ENCODE data around the gene MDM4.

The MDM4 gene

DNA sequence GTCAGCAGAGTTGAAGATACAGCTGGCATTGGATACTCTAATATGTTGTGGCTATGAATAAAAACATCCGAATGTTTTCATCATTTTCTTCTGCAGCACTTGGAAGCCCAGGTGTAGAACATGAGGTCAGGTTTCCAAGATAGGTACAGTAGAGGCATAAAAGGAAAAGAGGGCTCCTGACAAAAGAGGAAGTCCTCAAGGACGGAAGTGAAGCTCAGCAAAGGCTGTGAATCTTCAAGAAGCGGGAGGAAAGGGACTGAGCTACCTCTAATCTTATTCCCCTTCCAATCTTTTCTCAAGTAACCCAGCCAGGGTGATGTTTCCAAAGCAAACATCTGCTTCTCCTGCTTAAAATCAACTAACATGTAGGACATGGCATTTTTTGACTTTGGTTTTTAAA, 17.2 kb upstream of the MDM4 start:
- Histone ChIP-seq H2AFZ (ENCODE audit: low read length) (no peak overlapping the region), H3K27me3 (replicated peaks; ENCODE audit: insufficient read depth, low read length) (no peaks in the 10 kb centered on the region), H3F3A (ENCODE audit: insufficient read depth, low read length) (peaks cover 16% of the 10 kb centered on the region), H3K4me3 (ENCODE audit: low read length) (no peak overlapping the region), H3K4me2 (ENCODE audit: low read depth, low read length) (no peak overlapping the region), H3K36me3 (replicated peaks; ENCODE audit: insufficient read depth, low read length) (no peaks in the 10 kb centered on the region), H3K4me1 (ENCODE audit: low read length) (peaks cover 5% of the 10 kb centered on the region; the same call in 1 of the 2 replicates), H3K79me2 (ENCODE audit: low read length) (no peaks in the 10 kb centered on the region), H3K9me3 (replicated peaks; ENCODE audit: insufficient read depth, low read length) (no peaks in the 10 kb centered on the region), H3K9me2 (replicated peaks; ENCODE audit: insufficient read depth, low read length) (no peaks in the 10 kb centered on the region), H3K27ac (ENCODE audit: low read length) (no peak overlapping the region), H4K20me1 (ENCODE audit: insufficient read depth, low read length) (no peaks in the 10 kb centered on the region), H3K9ac (ENCODE audit: low read length) (no peak overlapping the region)
- DNase-seq, result no peak
- TF ChIP-seq EZH2phosphoT487 (IDR thresholded peaks at IDR 0.05; ENCODE audit: low read length), result no peak
- TF ChIP-seq, protein P1, sequence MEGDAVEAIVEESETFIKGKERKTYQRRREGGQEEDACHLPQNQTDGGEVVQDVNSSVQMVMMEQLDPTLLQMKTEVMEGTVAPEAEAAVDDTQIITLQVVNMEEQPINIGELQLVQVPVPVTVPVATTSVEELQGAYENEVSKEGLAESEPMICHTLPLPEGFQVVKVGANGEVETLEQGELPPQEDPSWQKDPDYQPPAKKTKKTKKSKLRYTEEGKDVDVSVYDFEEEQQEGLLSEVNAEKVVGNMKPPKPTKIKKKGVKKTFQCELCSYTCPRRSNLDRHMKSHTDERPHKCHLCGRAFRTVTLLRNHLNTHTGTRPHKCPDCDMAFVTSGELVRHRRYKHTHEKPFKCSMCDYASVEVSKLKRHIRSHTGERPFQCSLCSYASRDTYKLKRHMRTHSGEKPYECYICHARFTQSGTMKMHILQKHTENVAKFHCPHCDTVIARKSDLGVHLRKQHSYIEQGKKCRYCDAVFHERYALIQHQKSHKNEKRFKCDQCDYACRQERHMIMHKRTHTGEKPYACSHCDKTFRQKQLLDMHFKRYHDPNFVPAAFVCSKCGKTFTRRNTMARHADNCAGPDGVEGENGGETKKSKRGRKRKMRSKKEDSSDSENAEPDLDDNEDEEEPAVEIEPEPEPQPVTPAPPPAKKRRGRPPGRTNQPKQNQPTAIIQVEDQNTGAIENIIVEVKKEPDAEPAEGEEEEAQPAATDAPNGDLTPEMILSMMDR (IDR thresholded peaks at IDR 0.05; ENCODE audit: low read length), result no peak
- TF ChIP-seq EZH2 (optimal IDR thresholded peaks at IDR 0.05; ENCODE audit: low read depth, low read length), result no peak

DNA sequence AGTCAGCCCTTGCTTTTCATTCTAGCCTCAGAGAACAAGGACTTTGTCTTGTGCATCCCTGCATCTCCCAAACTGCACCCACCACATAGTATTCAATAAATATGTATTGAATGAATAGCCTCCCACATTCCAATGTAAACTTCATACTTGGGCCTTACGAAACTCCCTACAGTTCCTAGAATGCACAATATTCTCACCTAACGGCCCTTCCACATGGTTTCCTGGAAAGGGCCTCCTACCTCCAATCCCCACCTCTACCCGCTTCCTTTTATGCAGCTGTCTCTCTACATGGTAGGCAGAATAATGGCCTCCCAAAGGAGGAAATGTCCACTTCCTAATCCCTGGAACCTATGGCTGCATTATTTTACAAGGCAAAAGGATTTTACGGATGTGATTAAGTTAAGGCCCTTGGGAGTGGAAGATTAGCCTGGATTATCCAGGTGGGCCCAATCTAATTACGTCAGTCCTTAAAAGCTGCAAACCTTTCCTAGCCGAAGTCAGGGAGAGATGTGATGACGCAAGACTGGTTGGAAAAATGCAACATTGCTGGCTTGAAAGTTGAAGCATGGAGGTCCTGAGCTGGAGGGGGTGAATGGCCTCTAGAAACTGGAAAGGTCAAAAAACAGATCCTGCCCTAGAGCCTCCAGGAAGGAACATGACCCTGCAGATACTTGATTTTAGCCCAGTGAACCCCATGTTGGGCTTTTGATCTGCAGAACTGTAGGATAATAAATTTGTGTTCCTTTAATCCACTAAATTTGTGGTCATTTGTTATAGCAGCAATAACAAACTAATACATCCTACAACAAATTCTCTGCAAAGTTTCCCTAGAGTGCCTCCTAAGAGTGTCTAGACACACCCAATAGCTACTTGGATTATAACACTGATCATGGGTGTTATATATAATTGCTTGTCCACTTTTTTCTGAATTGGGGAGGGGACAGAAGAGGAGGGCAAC, 16.4 kb upstream of the MDM4 start:
- Histone ChIP-seq H4K20me1 (ENCODE audit: insufficient read depth, low read length) (no peaks in the 10 kb centered on the region), H3K9ac (ENCODE audit: low read length) (no peak overlapping the region), H3F3A (ENCODE audit: insufficient read depth, low read length) (peaks cover 10% of the 10 kb centered on the region), H3K36me3 (replicated peaks; ENCODE audit: insufficient read depth, low read length) (no peaks in the 10 kb centered on the region), H3K4me2 (ENCODE audit: low read depth, low read length) (no peak overlapping the region), H3K4me3 (ENCODE audit: low read length) (no peak overlapping the region), H3K9me3 (replicated peaks; ENCODE audit: insufficient read depth, low read length) (no peaks in the 10 kb centered on the region), H2AFZ (ENCODE audit: low read length) (no peak overlapping the region), H3K27me3 (replicated peaks; ENCODE audit: insufficient read depth, low read length) (no peaks in the 10 kb centered on the region), H3K4me1 (ENCODE audit: low read length) (peaks cover 5% of the 10 kb centered on the region; the same call in 1 of the 2 replicates), H3K9me2 (replicated peaks; ENCODE audit: insufficient read depth, low read length) (no peaks in the 10 kb centered on the region), H3K79me2 (ENCODE audit: low read length) (no peaks in the 10 kb centered on the region), H3K27ac (ENCODE audit: low read length) (no peak overlapping the region)
- TF ChIP-seq, protein P1 (IDR thresholded peaks at IDR 0.05; ENCODE audit: low read length), result no peak
- TF ChIP-seq EZH2phosphoT487 (IDR thresholded peaks at IDR 0.05; ENCODE audit: low read length), result no peak
- TF ChIP-seq EZH2 (optimal IDR thresholded peaks at IDR 0.05; ENCODE audit: low read depth, low read length), result no peak
- no peak for DNase-seq

DNA sequence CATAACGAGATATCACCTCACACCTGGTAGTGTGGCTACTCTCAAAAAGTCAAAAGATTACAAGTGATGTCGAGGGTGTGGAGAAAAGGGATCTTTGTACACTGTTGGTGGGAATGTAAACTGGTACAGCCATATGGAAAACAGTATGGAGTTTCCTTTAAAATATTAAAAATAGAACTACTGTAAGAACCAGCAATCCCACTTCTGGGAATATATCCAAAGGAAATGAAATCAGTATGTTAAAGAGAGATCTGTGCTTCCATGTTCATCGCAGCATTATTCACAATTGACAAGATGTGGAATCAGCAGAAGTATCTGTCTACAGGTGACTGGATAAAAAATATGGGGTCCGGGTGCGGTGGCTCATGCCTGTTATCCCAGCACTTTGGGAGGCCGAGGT, 14.0 kb upstream of the MDM4 start:
- Histone ChIP-seq H3K4me1 (ENCODE audit: low read length) (peaks cover 6% of the 10 kb centered on the region; the same call in 1 of the 2 replicates), H3K36me3 (replicated peaks; ENCODE audit: insufficient read depth, low read length) (no peaks in the 10 kb centered on the region), H3K9ac (ENCODE audit: low read length) (no peak overlapping the region), H3K27ac (ENCODE audit: low read length) (no peak overlapping the region), H2AFZ (ENCODE audit: low read length) (no peak overlapping the region), H4K20me1 (ENCODE audit: insufficient read depth, low read length) (no peaks in the 10 kb centered on the region), H3K27me3 (replicated peaks; ENCODE audit: insufficient read depth, low read length) (no peaks in the 10 kb centered on the region), H3K4me2 (ENCODE audit: low read depth, low read length) (no peak overlapping the region), H3K79me2 (ENCODE audit: low read length) (no peaks in the 10 kb centered on the region), H3K9me3 (replicated peaks; ENCODE audit: insufficient read depth, low read length) (no peaks in the 10 kb centered on the region), H3K4me3 (ENCODE audit: low read length) (no peak overlapping the region), H3K9me2 (replicated peaks; ENCODE audit: insufficient read depth, low read length) (no peaks in the 10 kb centered on the region), H3F3A (ENCODE audit: insufficient read depth, low read length) (peaks cover 17% of the 10 kb centered on the region)
- no peak for DNase-seq
- TF ChIP-seq, protein P1 (IDR thresholded peaks at IDR 0.05; ENCODE audit: low read length), result no peak
